ENCODE measurements around the gene CARD6.
"Not testable (repeated sequence)": the region's sequence is repeated elsewhere in the genome, so short reads cannot be mapped to it uniquely, and the experiment has no call there.

The CARD6 gene

DNA sequence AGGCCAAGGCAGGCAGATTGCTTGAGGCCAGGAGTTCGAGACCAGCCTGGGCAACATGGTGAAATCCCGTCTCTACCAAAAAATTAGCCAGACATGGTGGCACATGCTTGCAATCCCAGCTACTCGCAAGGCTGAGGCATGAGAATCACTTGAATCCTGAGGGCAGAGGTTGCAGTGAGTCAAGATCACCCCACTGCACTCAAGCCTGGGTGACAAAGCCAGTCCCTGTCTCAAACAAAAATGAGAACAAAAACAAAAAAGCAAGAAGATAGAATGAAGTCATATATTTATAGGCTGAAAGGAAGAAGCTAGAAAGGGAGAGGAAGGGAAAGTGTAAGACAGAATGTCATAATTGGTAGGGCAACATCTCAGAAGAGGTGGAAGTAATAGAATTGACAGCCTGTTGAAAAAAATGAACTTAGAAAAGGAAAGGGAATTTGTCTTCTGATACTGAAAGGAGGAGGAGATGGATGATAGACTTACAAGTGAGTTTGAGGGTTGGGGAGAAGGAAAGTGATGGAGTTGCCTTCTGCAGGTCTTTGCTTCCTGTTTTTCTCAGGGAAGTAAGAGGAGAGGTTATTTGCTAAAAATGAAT is 32.2 kb downstream of the CARD6 start:
- no peak for DNase-seq (ENCODE audit: low read depth in 2 of 2)

DNA sequence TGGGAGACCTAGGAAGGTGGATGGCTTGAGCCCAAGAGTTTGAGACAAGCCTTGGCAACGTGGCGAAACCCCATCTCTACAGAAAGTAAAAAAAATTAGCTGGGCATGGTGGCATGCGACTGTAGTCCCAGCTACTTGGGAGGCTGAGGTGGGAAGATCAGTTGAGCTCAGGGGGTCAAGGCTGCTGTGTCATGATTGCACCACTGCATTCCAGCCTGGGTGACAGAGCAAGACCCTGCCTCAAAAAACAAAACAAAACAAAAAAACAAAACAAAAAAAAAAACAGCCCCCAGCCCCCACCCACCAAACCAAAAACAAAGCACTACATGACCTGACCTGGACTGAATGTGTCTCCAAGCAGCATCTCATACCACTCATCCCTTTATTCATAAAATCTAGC is 34.8 kb downstream of the CARD6 start:
- DNase-seq (ENCODE audit: low read depth in 2 of 2), result no peak

DNA sequence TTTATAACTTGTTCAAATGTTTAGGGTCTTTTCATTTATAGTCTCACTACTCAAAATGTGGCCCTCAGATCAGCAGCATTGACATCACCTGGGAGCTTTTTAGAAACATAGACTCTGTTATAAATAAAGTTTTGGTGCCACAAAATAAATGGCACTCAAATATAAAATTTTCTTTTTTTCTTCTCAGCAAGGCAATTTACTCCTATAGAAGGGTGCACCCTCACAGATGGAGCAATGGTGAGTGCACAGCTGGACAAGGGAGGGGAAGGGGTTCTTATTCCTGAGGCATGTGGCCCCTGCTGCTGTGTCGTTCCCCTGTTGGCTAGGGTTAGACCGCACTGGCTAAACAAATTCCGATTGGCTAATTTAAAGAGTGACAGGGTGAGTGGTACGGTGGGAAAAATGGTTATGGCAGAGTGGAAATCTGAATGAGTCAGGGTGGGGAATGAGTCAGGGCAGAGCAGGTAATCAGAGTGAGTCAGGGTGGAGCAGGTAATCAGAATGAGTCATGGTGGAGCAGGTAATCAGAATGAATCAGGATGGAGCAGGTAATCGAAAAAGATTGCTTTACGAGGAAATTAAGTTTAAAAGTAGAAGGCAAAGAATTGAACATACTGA is 36.3 kb downstream of the CARD6 start:
- no peak for DNase-seq (ENCODE audit: low read depth in 2 of 2)

DNA sequence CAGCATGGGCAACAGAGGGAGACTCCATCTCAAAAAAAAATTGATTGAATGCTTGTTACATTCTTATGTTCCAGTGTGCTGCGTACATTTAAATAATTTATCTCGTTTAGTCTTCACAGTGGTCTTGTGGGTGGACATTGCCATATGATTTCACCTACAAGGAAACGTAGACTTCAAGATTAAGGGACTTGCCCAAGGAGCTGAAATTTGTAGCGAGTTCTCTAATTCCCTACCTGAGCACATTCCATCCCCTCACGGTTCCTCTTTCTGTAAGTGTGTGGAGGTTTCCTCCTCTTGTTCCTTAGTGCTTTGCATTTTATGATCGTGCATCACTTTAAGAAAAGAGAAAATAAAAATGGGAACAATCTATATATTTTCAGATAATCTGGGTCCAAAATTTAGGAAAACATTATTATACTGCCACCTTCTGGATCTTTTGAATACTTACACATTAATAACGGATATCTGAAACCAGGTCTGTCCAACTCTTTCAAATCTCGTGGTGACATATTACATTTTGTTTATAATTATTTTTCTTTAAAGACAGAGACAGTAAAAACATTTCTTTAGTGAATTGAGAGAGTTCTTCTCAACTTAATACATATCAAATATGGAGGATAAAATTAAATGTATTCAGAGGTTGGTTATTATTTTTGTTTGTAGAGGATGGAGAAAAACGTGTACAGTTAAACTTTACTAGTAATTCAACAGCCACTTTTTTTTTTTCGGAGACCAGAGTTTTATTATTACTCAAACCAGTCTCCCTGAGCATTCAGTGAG is 38.2 kb downstream of the CARD6 start:
- no peak for DNase-seq (ENCODE audit: low read depth in 2 of 2)

DNA sequence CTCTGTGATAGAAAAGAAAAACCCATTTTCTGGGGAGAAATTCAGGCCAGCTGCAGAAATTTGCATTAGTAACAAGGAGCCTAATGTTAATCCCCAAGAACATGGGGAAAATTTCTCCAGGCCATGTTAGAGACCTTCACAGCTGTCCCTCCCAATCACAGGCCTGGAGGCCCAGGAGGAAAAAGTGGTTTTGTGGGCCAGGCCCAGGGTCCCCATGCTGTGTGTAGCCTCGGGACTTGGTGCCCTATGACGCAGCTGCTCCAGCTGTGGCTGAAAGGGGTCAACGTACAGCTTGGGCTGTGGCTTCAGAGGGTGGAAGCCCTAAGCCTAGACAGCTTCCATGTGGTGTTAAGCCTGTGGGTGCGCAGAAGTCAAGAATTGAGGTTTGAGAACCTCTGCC is 41.1 kb downstream of the CARD6 start:
- no peak for DNase-seq (ENCODE audit: low read depth in 2 of 2)

DNA sequence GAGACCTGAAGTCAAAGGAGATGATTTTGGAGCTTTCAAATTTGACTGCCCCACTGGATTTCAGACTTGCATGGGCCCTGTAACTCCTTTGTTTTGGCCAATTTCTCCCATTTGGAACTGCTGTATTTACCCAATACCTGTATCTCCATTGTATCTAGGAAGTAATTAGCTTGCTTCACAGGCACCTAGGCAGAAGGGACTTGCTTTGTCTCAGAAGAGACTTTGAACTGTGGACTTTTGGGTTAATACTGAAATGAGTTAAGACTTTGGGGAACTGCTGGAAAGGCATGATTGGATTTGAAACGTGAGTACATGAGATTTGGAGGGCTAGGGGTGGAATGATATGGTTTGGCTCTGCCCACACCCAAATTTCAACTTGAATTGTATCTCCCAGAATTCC is 41.9 kb downstream of the CARD6 start:
- DNase-seq (ENCODE audit: low read depth in 2 of 2), result not testable (repeated sequence)

DNA sequence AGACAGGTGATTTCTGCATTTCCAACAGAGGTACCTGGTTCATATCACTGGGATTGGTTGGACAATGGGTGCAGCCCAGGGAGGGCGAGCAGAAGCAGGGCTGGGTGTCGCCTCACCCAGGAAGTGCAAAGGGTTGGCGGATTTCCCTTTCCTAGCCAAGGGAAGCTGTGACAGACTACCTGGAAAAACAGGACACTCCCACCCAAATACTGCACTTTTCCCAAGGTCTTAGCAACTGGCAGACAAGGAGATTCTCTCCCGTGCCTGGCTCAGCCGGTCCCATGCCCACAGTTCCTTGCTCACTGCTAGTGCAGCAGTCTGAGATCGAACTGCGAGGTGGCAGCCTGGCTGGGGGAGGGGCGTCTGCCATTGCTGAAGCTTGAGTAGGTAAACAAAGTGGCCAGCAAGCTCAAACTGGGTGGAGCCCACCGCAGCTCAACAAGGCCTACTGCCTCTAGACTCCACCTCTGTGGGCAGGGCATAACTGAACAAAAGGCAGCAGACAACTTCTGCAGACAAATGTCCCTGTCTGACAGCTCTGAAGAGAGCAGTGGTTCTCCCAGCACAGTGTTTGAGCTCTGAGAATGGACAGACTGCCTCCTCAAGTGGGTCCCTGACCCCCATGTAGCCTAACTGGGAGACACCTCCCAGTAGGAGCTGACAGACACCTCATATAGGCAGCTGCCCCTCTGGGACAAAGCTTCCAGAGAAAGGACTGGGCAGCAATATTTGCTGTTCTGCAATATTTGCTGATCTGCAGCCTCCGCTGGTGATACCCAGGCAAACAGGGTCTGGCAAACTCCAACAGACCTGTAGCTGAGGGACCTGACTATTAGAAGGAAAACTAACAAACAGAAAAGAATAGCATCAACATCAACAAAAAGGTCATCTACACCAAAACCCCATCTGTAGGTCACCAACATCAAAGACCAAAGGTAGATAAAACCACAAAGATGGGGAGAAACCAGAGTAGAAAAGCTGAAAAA is 54.6 kb downstream of the CARD6 start:
- not testable (repeated sequence) for DNase-seq (ENCODE audit: low read depth in 2 of 2)

DNA sequence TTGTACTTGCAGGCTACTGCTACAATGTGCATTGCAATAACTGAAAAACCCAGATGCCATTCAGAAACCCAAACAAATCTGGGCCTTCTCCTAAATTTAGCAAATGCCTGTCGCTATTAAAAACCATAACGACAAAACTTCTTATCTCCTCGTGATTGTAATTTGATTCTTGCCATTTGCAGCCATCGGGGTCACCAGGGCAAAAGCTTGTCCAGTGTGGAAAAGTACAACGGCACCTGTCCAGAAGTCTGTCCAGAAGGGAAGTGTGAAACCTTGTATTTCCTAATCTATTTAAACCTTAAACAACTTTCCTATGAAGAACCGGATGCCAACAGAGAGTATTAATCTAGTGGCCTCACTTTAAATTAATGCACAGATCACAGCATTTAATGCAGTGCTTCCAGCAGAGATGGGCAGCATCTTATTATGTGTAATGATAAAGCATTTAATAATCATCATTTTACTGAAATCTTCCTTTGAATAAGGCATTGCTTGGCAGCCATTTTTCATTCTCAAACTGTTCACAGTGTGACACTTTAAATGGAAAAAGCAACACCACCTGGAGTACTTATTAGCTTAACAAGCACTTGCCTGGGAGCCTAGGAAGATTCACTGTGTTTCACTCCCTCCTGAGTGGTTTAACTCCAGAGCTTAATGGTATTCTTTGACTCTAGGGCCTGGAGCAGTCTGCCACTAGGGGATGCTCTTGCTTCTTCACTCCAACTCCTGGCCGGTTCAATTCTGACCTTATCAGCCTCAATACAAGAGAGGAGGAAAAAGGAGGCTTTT is 63.2 kb downstream of the CARD6 start:
- no peak for DNase-seq (ENCODE audit: low read depth in 2 of 2)

DNA sequence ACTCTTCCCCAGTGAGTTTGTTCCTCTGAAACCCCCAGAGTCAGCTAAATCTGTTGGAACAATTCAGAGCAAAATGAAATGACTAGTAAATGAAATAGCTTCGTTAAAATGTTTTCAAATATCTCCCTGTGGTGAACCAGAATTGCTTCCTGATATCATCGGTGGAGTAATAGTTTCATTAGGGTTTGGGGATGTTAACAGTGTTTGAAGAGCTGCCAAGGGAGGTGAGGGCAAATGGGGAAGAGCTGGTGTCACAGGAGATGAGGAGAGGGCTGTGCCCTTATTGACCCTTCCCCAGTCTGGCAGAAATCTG is 63.8 kb downstream of the CARD6 start:
- DNase-seq (ENCODE audit: low read depth in 2 of 2), result no peak

DNA sequence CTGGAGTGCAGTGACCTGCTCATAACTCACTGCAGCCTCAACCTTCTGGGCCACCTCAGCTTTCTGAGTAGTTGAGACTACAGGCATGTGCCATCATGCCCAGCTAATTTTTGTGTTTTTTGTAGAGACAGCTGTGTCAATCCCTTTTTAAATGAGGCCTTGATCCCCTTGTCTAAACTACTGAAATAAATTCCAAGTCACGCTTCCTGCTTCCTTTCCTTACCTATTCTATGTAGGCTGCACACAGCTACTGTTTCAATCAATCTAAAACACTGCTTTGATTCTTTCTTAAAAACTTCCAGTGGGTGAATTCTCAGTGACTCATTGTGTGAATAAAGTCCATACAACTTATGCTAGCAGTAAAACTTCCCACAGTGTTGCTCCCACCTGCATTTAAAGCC is 65.2 kb downstream of the CARD6 start:
- no peak for DNase-seq (ENCODE audit: low read depth in 2 of 2)

DNA sequence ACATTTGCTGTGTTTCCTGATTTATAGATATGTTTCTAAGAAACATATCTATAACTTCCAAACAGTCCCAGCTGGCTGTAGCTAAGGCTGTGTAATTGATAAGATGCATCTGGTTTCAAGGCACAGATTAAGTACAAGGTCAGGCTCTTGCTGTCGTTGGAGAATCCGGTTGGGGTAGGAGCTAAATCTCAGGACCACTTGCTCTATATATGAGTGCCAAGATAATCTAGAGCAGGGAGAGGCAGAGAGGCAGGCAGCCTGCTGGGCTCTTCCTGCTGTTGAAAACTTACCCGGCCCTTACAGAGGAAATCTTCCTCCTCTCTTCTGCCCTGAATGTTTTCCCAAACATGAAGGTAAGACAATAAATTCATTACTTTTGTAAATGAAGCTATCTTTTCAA is 68.1 kb downstream of the CARD6 start, which contains the start of gene C7:
Gene C7 (plus strand): TSS at position 234 of the 400 bp plus-strand sequence. CDS start 114 bp downstream, at position 348.
- DNase-seq (ENCODE audit: low read depth in 2 of 2), result no peak

DNA sequence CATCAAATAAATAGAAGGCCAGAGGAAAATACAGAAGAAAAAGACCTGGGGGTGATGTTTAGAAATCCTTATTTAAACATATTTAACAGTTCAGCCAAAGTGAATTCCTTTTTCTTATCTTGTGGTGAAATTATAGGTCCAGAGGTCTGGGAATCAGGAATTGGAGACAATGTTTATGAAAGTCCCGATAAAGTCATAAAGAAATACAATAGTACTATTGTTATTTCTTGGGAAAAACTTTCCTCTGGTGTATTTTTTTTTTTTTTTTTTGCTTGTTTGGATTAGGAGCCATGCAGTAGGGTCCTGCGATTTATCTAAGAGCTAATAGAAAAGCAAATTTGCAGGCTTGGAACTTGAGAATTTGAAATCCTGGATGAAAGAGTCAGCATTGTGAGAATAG is 68.6 kb downstream of the CARD6 start:
- no peak for DNase-seq (ENCODE audit: low read depth in 2 of 2)
